Muscle layer of colon (tissue), 2 donors: ENCODE measurements around the gene COL28A1.

ENCODE experiments used
- H3K27ac ChIP-seq: one replicate; pipeline ENCODE4 v1.7.0; 2013; ENCODE audit warnings: low read depth, mild to moderate bottlenecking, low read length, moderate library complexity
- H3K27me3 ChIP-seq, 2 donors: one replicate each; pipeline ENCODE4 v1.7.0; 2013; ENCODE audit warnings: low read length in 2 of 2, mild to moderate bottlenecking in 2 of 2; ENCODE audit not compliant: insufficient read depth in 2 of 2, control insufficient read depth in 1 of 2
- H3K36me3 ChIP-seq: one replicate; pipeline ENCODE4 v1.7.0; 2013; ENCODE audit warnings: mild to moderate bottlenecking, low read length; ENCODE audit not compliant: insufficient read depth
- H3K4me1 ChIP-seq: one replicate; pipeline ENCODE4 v1.7.0; 2013; ENCODE audit warnings: mild to moderate bottlenecking, low read length; ENCODE audit not compliant: insufficient read depth
- H3K4me3 ChIP-seq, 2 donors: one replicate each; pipeline ENCODE4 v1.7.0; 2013; ENCODE audit warnings: low read length in 2 of 2, low read depth in 1 of 2, mild to moderate bottlenecking in 1 of 2, moderate library complexity in 1 of 2
- H3K9ac ChIP-seq: one replicate; pipeline ENCODE4 v1.7.0; 2013; ENCODE audit warnings: low read length
- H3K9me3 ChIP-seq: one replicate; pipeline ENCODE4 v1.7.0; 2013; ENCODE audit warnings: mild to moderate bottlenecking, low read length
- donor health status: abdominal sarcoma.
- donor health status: Adenocarcinoma of cecum.

COL28A1 gene

GRCh38 chr7:7452119-7452518 lies 83.6 kb downstream of the COL28A1 start:
- Histone ChIP-seq H3K9me3 (peaks cover 4% of the 10 kb centered on the region), H3K36me3 (no peaks in the 10 kb centered on the region)

GRCh38 chr7:7449055-7449454 lies 86.6 kb downstream of the COL28A1 start:
- peaks cover 4% of the 10 kb centered on the region for H3K9me3 ChIP-seq

More at GRCh38 chr7:7452119-7452518, 83.6 kb downstream of the COL28A1 start:
- Histone ChIP-seq H3K4me3 (no peak overlapping the region), H3K4me1 (no peaks in the 10 kb centered on the region), H3K27ac (no peak overlapping the region), H3K9ac (no peak overlapping the region), H3K27me3 (no peaks in the 10 kb centered on the region)

GRCh38 chr7:7446616-7447015 lies 89.1 kb downstream of the COL28A1 start:
- H3K9me3 ChIP-seq, result peaks cover 4% of the 10 kb centered on the region

More at GRCh38 chr7:7449055-7449454, 86.6 kb downstream of the COL28A1 start:
- no peak overlapping the region for H3K27ac ChIP-seq
- H3K4me1 ChIP-seq, result no peaks in the 10 kb centered on the region
- H3K36me3 ChIP-seq, result no peaks in the 10 kb centered on the region
- H3K9ac ChIP-seq, result no peak overlapping the region
- no peak overlapping the region for H3K4me3 ChIP-seq
- H3K27me3 ChIP-seq, result no peaks in the 10 kb centered on the region

GRCh38 chr7:7443806-7444350 lies 91.8 kb downstream of the COL28A1 start:
- H3K9ac ChIP-seq, result no peak overlapping the region
- H3K27ac ChIP-seq, result no peak overlapping the region
- no peaks in the 10 kb centered on the region for H3K27me3 ChIP-seq
- H3K4me1 ChIP-seq, result no peaks in the 10 kb centered on the region
- peaks cover 4% of the 10 kb centered on the region for H3K9me3 ChIP-seq
- no peak overlapping the region for H3K4me3 ChIP-seq
- no peaks in the 10 kb centered on the region for H3K36me3 ChIP-seq

More at GRCh38 chr7:7446616-7447015, 89.1 kb downstream of the COL28A1 start:
- Histone ChIP-seq H3K36me3 (no peaks in the 10 kb centered on the region), H3K9ac (no peak overlapping the region), H3K4me3 (no peak overlapping the region), H3K27me3 (no peaks in the 10 kb centered on the region), H3K4me1 (no peaks in the 10 kb centered on the region), H3K27ac (no peak overlapping the region)

- H3K27me3 ChIP-seq, result no peaks in the 10 kb centered on the region
- H3K27ac ChIP-seq, result no peak overlapping the region
- H3K36me3 ChIP-seq, result no peaks in the 10 kb centered on the region
- no peak overlapping the region for H3K9ac ChIP-seq
- no peaks in the 10 kb centered on the region for H3K4me1 ChIP-seq
- no peak overlapping the region for H3K4me3 ChIP-seq
- no peaks in the 10 kb centered on the region for H3K9me3 ChIP-seq
Observed at GRCh38 chr7:7439564-7439963, 96.1 kb downstream of the COL28A1 start.

GRCh38 chr7:7438851-7439250 lies 96.8 kb downstream of the COL28A1 start:
- Histone ChIP-seq H3K9me3 (no peaks in the 10 kb centered on the region), H3K4me3 (no peak overlapping the region), H3K9ac (no peak overlapping the region), H3K27ac (no peak overlapping the region), H3K27me3 (no peaks in the 10 kb centered on the region), H3K36me3 (no peaks in the 10 kb centered on the region), H3K4me1 (no peaks in the 10 kb centered on the region)

GRCh38 chr7:7435978-7436377 lies 99.7 kb downstream of the COL28A1 start:
- H3K27ac ChIP-seq, result no peak overlapping the region
- H3K4me3 ChIP-seq, result no peak overlapping the region
- no peaks in the 10 kb centered on the region for H3K27me3 ChIP-seq
- H3K9ac ChIP-seq, result no peak overlapping the region
- H3K36me3 ChIP-seq, result no peaks in the 10 kb centered on the region
- no peaks in the 10 kb centered on the region for H3K4me1 ChIP-seq
- H3K9me3 ChIP-seq, result no peaks in the 10 kb centered on the region

GRCh38 chr7:7434329-7434728 lies 101.3 kb downstream of the COL28A1 start:
- Histone ChIP-seq H3K9me3 (no peaks in the 10 kb centered on the region), H3K27ac (no peak overlapping the region), H3K36me3 (no peaks in the 10 kb centered on the region), H3K4me1 (no peaks in the 10 kb centered on the region), H3K27me3 (no peaks in the 10 kb centered on the region), H3K9ac (no peak overlapping the region), H3K4me3 (no peak overlapping the region)

GRCh38 chr7:7433811-7434210 lies 101.9 kb downstream of the COL28A1 start:
- Histone ChIP-seq H3K27me3 (no peaks in the 10 kb centered on the region), H3K4me1 (no peaks in the 10 kb centered on the region), H3K36me3 (no peaks in the 10 kb centered on the region), H3K4me3 (no peak overlapping the region), H3K9me3 (no peaks in the 10 kb centered on the region), H3K27ac (no peak overlapping the region), H3K9ac (no peak overlapping the region)

- Histone ChIP-seq H3K9ac (no peak overlapping the region), H3K9me3 (no peaks in the 10 kb centered on the region), H3K36me3 (no peaks in the 10 kb centered on the region), H3K4me1 (no peaks in the 10 kb centered on the region), H3K27me3 (no peaks in the 10 kb centered on the region), H3K4me3 (no peak overlapping the region), H3K27ac (no peak overlapping the region)
Observed at GRCh38 chr7:7432979-7433378, 102.7 kb downstream of the COL28A1 start.

GRCh38 chr7:7428806-7429205 lies 106.9 kb downstream of the COL28A1 start:
- H3K9me3 ChIP-seq, result no peaks in the 10 kb centered on the region
- H3K27ac ChIP-seq, result no peak overlapping the region

GRCh38 chr7:7427363-7427762 lies 108.3 kb downstream of the COL28A1 start:
- no peaks in the 10 kb centered on the region for H3K9me3 ChIP-seq

More at GRCh38 chr7:7428806-7429205, 106.9 kb downstream of the COL28A1 start:
- no peaks in the 10 kb centered on the region for H3K36me3 ChIP-seq
- no peak overlapping the region for H3K9ac ChIP-seq
- peaks cover 3% of the 10 kb centered on the region for H3K4me1 ChIP-seq
- no peak overlapping the region for H3K4me3 ChIP-seq
- no peaks in the 10 kb centered on the region for H3K27me3 ChIP-seq

More at GRCh38 chr7:7427363-7427762, 108.3 kb downstream of the COL28A1 start:
- Histone ChIP-seq H3K27ac (no peak overlapping the region), H3K4me3 (no peak overlapping the region), H3K4me1 (peaks cover 3% of the 10 kb centered on the region), H3K27me3 (no peaks in the 10 kb centered on the region), H3K36me3 (no peaks in the 10 kb centered on the region), H3K9ac (no peak overlapping the region)
